ENCODE data around the gene HTR3A.

The HTR3A gene

GRCh38 chr11:114034956-114035355, 60.0 kb downstream of the HTR3A start (continued):
- TF ChIP-seq ZNF16 (tag by site-specific recombination; IDR thresholded peaks at IDR 0.05; ENCODE audit: low read depth) = no peak
- no peak for TF ChIP-seq ZNF521 (tag by site-specific recombination; IDR thresholded peaks at IDR 0.05)
- TF ChIP-seq ZBTB11 (tag by site-specific recombination; conservative IDR thresholded peaks at IDR 0.05; ENCODE audit: low read depth) = no peak
- no peak for TF ChIP-seq ZSCAN4 (tag by site-specific recombination; IDR thresholded peaks at IDR 0.05)
- TF ChIP-seq ZNF155 (tag by site-specific recombination; IDR thresholded peaks at IDR 0.05) = no peak

- Histone ChIP-seq H3K36me3 (ENCODE audit: control insufficient read depth in 2 of 2, insufficient read depth in 1 of 2, low read length in 2 of 2) (no peaks in the 10 kb centered on the region), H3K4me1 (ENCODE audit: control insufficient read depth, insufficient read depth, low read length) (0 out of 2 replicates have a peak, but pooled peaks cover 5% of the 10 kb centered on the region), H3K9me3 (ENCODE audit: control insufficient read depth, insufficient read depth, low read depth, low read length) (no peaks in the 10 kb centered on the region), H3K4me3 (ENCODE audit: low read depth, low read length) (peak overlapping the region; percentile 32), H3K27ac (ENCODE audit: extremely low read depth, low read depth, low read length) (no peak overlapping the region; the same call in 1 of the 2 replicates)
- CTCF ChIA-PET = interaction anchor here (0.6 to 5.7 kb wide), 25 partner anchors 9 to 504 kb away, joined by 3 to 86 read pairs (median 4); partner anchors contain the start of gene HTR3B
- POLR2A ChIA-PET = interaction anchor here (1.0 kb wide), 1 partner anchor 24 kb away, joined by 4 read pairs; the partner anchor contains the start of gene ZBTB16
- TF ChIP-seq ZNF214 (tag by site-specific recombination; IDR thresholded peaks at IDR 0.05; ENCODE audit: borderline replicate concordance) (no peak), ZNF692 (tag by site-specific recombination; IDR thresholded peaks at IDR 0.05) (peak; percentile 51; the same call in 1 of the 2 replicates), ZNF561 (tag by site-specific recombination; IDR thresholded peaks at IDR 0.05; ENCODE audit: borderline replicate concordance) (peak; percentile 76; the same call in 1 of the 2 replicates), CTCF (tag by site-specific recombination; IDR thresholded peaks at IDR 0.05) (peak; percentile 95), KLF16 (tag by site-specific recombination; IDR thresholded peaks at IDR 0.05) (0 out of 2 replicates have a peak, but pooled peaks have one; percentile 25), PATZ1 (tag by site-specific recombination; IDR thresholded peaks at IDR 0.05) (peak; percentile 66), ZNF530 (tag by site-specific recombination; IDR thresholded peaks at IDR 0.05; ENCODE audit: low read depth) (no peak), ZNF274 (IDR thresholded peaks at IDR 0.05; ENCODE audit: low read length) (no peak), ZNF274 (tag by site-specific recombination; IDR thresholded peaks at IDR 0.05; ENCODE audit: borderline replicate concordance) (no peak), ZNF223 (tag by site-specific recombination; IDR thresholded peaks at IDR 0.05) (no peak), ZNF654 (tag by site-specific recombination; IDR thresholded peaks at IDR 0.05; ENCODE audit: low read depth) (peak; percentile 54), ZXDB (tag by site-specific recombination; IDR thresholded peaks at IDR 0.05) (peak; percentile 25; the same call in 1 of the 2 replicates), ZNF335 (tag by site-specific recombination; conservative IDR thresholded peaks at IDR 0.05) (peak; percentile 65), KLF10 (tag by site-specific recombination; IDR thresholded peaks at IDR 0.05) (no peak), GLIS2 (tag by site-specific recombination; IDR thresholded peaks at IDR 0.05) (peak; percentile 77), ZBTB26 (tag by site-specific recombination; optimal IDR thresholded peaks at IDR 0.05) (peak; percentile 72), ZFHX2 (tag by site-specific recombination; conservative IDR thresholded peaks at IDR 0.05) (peak; percentile 44; the same call in 1 of the 2 replicates), ZEB2 (tag by site-specific recombination; IDR thresholded peaks at IDR 0.05) (0 out of 2 replicates have a peak, but pooled peaks have one; percentile 30), ZNF248 (tag by site-specific recombination; IDR thresholded peaks at IDR 0.05) (no peak), ZNF114 (tag by site-specific recombination; IDR thresholded peaks at IDR 0.05) (no peak)
Observed at GRCh38 chr11:114036147-114036811, 61.4 kb downstream of the HTR3A start.

Data from HEK293 (cell line).